NCI-H69 (cell line): ENCODE measurements around the gene SPATA46.
"Not testable (repeated sequence)": the region's sequence is repeated elsewhere in the genome, so short reads cannot be mapped to it uniquely, and the experiment has no call there.

Source experiments
- DNase-seq: peaks from one replicate; lab custom pipeline; 2025; lab: John Stamatoyannopoulos, UW

Gene SPATA46

GRCh38 chr1:162376691-162377090 is at the start of gene SPATA46:
Gene SPATA46 (minus strand): TSS chr1:162376854. CDS start chr1:162376790, 64 bp downstream.
- DNase-seq: no peak

GRCh38 chr1:162422662-162423375 is 46.2 kb upstream of the SPATA46 start:
- no peak for DNase-seq

GRCh38 chr1:162421258-162422164 is 44.9 kb upstream of the SPATA46 start:
- DNase-seq: no peak

- DNase-seq: no peak
Observed at GRCh38 chr1:162420120-162420519, 43.5 kb upstream of the SPATA46 start.

- not testable (repeated sequence) for DNase-seq
Observed at GRCh38 chr1:162419450-162419931, 42.8 kb upstream of the SPATA46 start.

GRCh38 chr1:162418584-162418983 is 41.9 kb upstream of the SPATA46 start:
- DNase-seq: not testable (repeated sequence)

GRCh38 chr1:162417650-162418049 is 41.0 kb upstream of the SPATA46 start:
- DNase-seq: no peak

GRCh38 chr1:162416909-162417308 is 40.3 kb upstream of the SPATA46 start:
- DNase-seq: no peak

- DNase-seq: no peak
Observed at GRCh38 chr1:162416215-162416614, 39.6 kb upstream of the SPATA46 start.

GRCh38 chr1:162412002-162412401 is 35.3 kb upstream of the SPATA46 start, which contains the start of gene SH2D1B:
Gene SH2D1B (minus strand): TSS chr1:162412136. CDS start chr1:162412016, 120 bp downstream.
- DNase-seq: peak; percentile 27

- peak; percentile 46 for DNase-seq
Observed at GRCh38 chr1:162407539-162407938, 30.9 kb upstream of the SPATA46 start.

- no peak for DNase-seq
Observed at GRCh38 chr1:162406811-162407210, 30.2 kb upstream of the SPATA46 start.

- DNase-seq: no peak
Observed at GRCh38 chr1:162405800-162406199, 29.1 kb upstream of the SPATA46 start.

GRCh38 chr1:162404550-162405160 is 28.0 kb upstream of the SPATA46 start:
- no peak for DNase-seq

GRCh38 chr1:162400790-162401355 is 24.2 kb upstream of the SPATA46 start:
- DNase-seq: no peak

GRCh38 chr1:162398999-162399580 is 22.4 kb upstream of the SPATA46 start:
- DNase-seq: peak; percentile 43

- DNase-seq: no peak
Observed at GRCh38 chr1:162397943-162398560, 21.4 kb upstream of the SPATA46 start.

- DNase-seq: no peak
Observed at GRCh38 chr1:162397039-162397448, 20.4 kb upstream of the SPATA46 start.

GRCh38 chr1:162396201-162396906 is 19.7 kb upstream of the SPATA46 start:
- DNase-seq: no peak

- peak; percentile 72 for DNase-seq
Observed at GRCh38 chr1:162391790-162392563, 15.3 kb upstream of the SPATA46 start.
